Fibroblast of lung (primary cell): ENCODE results near the gene ARHGAP18. TPM values are rescaled to one million over a fixed set of nuclear protein-coding genes. Genes with fewer than 3 reads are reported as not detected.

Experiments
- DNase-seq, 2 donors: peaks; one replicate each; pipeline versions ENCODE4 v3.0.0 to v3.0.0-alpha.2; 2010; ENCODE audit warnings: low read depth in 2 of 2
- H2AFZ ChIP-seq: 2 replicates; pipeline ENCODE4 v1.5.1; 2012; ENCODE audit warnings: low read length, control low read depth, inconsistent platforms
- H3K27ac ChIP-seq: 2 replicates; pipeline ENCODE4 v1.5.1; 2011; ENCODE audit warnings: low read length, control low read depth; ENCODE audit not compliant: insufficient read depth
- H3K27me3 ChIP-seq: 2 replicates; pipeline ENCODE4 v1.5.1; 2011; ENCODE audit warnings: mild to moderate bottlenecking, low read length; ENCODE audit not compliant: control insufficient read depth, insufficient read depth
- H3K36me3 ChIP-seq: 2 replicates; pipeline ENCODE4 v1.5.1; 2011; ENCODE audit warnings: low read length; ENCODE audit not compliant: control insufficient read depth, insufficient read depth
- H3K4me1 ChIP-seq: 2 replicates; pipeline ENCODE4 v1.5.1; 2011; ENCODE audit warnings: low read length; ENCODE audit not compliant: control insufficient read depth, insufficient read depth; ENCODE audit errors: extremely low read depth
- H3K4me2 ChIP-seq: 2 replicates; pipeline ENCODE4 v1.5.1; 2011; ENCODE audit warnings: low read length, control low read depth; ENCODE audit not compliant: insufficient read depth; ENCODE audit errors: extremely low read depth
- H3K4me3 ChIP-seq, 4 experiments: fragments of 200-600 bp in 1 of 4; sonication (generic) in 1 of 4; replicated peaks in 1 of 4; 2 replicates each; pipeline ENCODE4 v1.5.1; 2011 to 2016; ENCODE audit warnings: low read length in 4 of 4, low read depth in 3 of 4, mild to moderate bottlenecking in 3 of 4, control low read depth in 2 of 4, inconsistent platforms in 1 of 4, mixed read lengths in 1 of 4; ENCODE audit not compliant: insufficient read depth in 1 of 4; ENCODE audit errors: control extremely low read depth in 1 of 4
- H3K79me2 ChIP-seq: 2 replicates; pipeline ENCODE4 v1.5.1; 2012; ENCODE audit warnings: mild to moderate bottlenecking, low read length, inconsistent platforms; ENCODE audit not compliant: control insufficient read depth, insufficient read depth
- H3K9ac ChIP-seq: 2 replicates; pipeline ENCODE4 v1.5.1; 2011; ENCODE audit warnings: mild to moderate bottlenecking, low read length, control low read depth; ENCODE audit not compliant: insufficient read depth
- H3K9me3 ChIP-seq: 2 replicates; pipeline ENCODE4 v1.5.1; 2012; ENCODE audit warnings: low read depth, low read length; ENCODE audit not compliant: control insufficient read depth, insufficient read depth
- H4K20me1 ChIP-seq: 2 replicates; pipeline ENCODE4 v1.5.1; 2011; ENCODE audit warnings: low read length; ENCODE audit not compliant: control insufficient read depth, insufficient read depth; ENCODE audit errors: extremely low read depth
- EZH2 ChIP-seq: IDR thresholded peaks from 2 replicates; pipeline ENCODE4 v1.5.1; 2012; ENCODE audit warnings: low read length, control low read depth, mild to moderate bottlenecking; ENCODE audit errors: missing control alignments
- polyA plus RNA-seq, 2 donors: library from polyadenylated mRNA; depleted of rRNA in 1 of 2; stranded (reverse) in 1 of 2; unstranded in 1 of 2; fragments of >200 nt; gene quantifications; 2 replicates each; pipeline ENCODE4 v1.2.1, GENCODE V29; 2011 to 2012; ENCODE audit warnings: missing spikeins in 1 of 2
- total RNA-seq: library from RNA; depleted of rRNA; stranded (reverse); fragments of >200 nt; gene quantifications from 2 replicates; pipeline ENCODE4 v1.2.1, GENCODE V29; 2014
- TF ChIP-seq, protein P1 (sequence below), 2 donors: IDR thresholded peaks in 1 of 2; conservative IDR thresholded peaks in 1 of 2; 1 replicate in 1 of 2; 2 replicates in 1 of 2; pipeline ENCODE4 v1.5.1; 2011 to 2012; ENCODE audit warnings: low read length in 2 of 2, control low read depth in 1 of 2, inconsistent platforms in 1 of 2, low read depth in 1 of 2, mild to moderate bottlenecking in 1 of 2

ARHGAP18 gene
- total and polyA plus RNA-seq, 2 donors (not counting 1 experiment from before 2014, with no cell fraction given) = 18.6 to 38.3 TPM

DNA sequence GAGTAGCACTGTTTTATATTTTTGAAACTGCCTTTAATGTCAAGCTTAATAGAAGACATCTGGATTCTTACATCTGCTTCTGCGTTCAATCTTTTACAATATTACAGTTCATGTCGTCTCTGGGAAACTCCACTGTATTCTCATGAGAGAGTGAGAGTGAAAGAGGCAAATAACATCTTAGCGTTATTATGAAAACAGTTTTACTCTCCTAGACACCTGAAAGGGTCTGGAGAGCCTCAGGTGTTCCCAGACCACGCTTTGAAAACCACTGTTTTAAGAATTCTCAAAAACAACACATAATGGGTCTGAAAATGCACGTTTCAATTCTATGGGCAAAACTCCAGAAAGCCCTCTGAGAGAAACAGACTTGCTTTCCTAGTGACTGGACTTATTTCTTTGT lies 63.3 kb downstream of the ARHGAP18 start:
- Histone ChIP-seq H3K27me3 (no peaks in the 10 kb centered on the region), H3K9ac (no peak overlapping the region), H3K9me3 (no peaks in the 10 kb centered on the region), H3K36me3 (no peaks in the 10 kb centered on the region), H3K4me1 (peaks cover 27% of the 10 kb centered on the region), H2AFZ (no peak overlapping the region), H3K4me3 (peak overlapping the region in 2 of 4 experiments; percentile 25 to 36), H4K20me1 (no peaks in the 10 kb centered on the region), H3K4me2 (peak overlapping the region; percentile 34), H3K79me2 (peaks cover 51% of the 10 kb centered on the region), H3K27ac (no peak overlapping the region)
- DNase-seq = peak in 1 of 2 donors; percentile 57
- TF ChIP-seq, protein P1, sequence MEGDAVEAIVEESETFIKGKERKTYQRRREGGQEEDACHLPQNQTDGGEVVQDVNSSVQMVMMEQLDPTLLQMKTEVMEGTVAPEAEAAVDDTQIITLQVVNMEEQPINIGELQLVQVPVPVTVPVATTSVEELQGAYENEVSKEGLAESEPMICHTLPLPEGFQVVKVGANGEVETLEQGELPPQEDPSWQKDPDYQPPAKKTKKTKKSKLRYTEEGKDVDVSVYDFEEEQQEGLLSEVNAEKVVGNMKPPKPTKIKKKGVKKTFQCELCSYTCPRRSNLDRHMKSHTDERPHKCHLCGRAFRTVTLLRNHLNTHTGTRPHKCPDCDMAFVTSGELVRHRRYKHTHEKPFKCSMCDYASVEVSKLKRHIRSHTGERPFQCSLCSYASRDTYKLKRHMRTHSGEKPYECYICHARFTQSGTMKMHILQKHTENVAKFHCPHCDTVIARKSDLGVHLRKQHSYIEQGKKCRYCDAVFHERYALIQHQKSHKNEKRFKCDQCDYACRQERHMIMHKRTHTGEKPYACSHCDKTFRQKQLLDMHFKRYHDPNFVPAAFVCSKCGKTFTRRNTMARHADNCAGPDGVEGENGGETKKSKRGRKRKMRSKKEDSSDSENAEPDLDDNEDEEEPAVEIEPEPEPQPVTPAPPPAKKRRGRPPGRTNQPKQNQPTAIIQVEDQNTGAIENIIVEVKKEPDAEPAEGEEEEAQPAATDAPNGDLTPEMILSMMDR (conservative IDR thresholded peaks at IDR 0.05 in 1 of 2, IDR thresholded peaks at IDR 0.05 in 1 of 2; ENCODE audit: low read depth in 1 of 2, low read length in 2 of 2) = no peak
- no peak for TF ChIP-seq EZH2

DNA sequence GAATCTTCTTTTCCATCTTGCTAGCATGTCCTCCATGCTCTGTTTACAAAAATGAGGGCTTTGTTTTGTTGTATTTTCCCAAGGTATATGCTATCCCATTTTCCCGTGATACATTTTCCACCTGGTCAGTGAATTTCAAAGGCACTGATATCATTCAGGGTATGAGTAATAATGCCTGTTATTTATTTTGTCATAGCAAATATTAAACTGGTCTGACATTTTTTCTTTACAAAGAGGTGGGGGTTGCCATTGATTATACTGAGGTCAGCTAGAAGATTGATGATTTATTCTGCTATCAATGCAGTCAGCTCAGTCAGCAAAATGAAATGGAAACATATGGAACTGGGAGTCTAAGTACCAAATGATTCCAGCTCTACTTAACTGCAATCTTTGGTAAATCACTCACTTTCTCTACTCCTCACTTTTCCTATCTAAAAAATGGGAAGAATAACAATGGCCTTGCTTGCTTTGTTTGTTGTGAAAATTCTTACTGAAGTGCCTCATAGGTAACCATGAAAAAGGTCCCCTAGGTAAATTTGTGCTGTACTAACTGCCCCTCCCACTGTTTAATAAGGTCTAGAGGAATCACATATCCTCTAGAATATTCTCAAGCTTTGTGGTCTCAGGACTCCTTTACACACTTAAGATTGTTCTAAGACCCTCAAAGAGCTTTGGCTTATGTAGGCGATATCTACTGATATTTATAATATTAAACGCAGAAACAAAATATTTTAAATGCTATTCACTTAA lies 64.0 kb downstream of the ARHGAP18 start:
- Histone ChIP-seq H4K20me1 (no peaks in the 10 kb centered on the region), H3K4me3 (no peak overlapping the region), H3K9me3 (no peaks in the 10 kb centered on the region), H3K4me1 (peaks cover 29% of the 10 kb centered on the region), H2AFZ (no peak overlapping the region), H3K27ac (peak overlapping the region; percentile 18), H3K27me3 (no peaks in the 10 kb centered on the region), H3K9ac (no peak overlapping the region), H3K36me3 (no peaks in the 10 kb centered on the region), H3K79me2 (peaks cover 46% of the 10 kb centered on the region), H3K4me2 (peak overlapping the region; percentile 18)
- TF ChIP-seq, protein P1 (conservative IDR thresholded peaks at IDR 0.05 in 1 of 2, IDR thresholded peaks at IDR 0.05 in 1 of 2; ENCODE audit: low read depth in 1 of 2, low read length in 2 of 2) = no peak
- no peak for DNase-seq

DNA sequence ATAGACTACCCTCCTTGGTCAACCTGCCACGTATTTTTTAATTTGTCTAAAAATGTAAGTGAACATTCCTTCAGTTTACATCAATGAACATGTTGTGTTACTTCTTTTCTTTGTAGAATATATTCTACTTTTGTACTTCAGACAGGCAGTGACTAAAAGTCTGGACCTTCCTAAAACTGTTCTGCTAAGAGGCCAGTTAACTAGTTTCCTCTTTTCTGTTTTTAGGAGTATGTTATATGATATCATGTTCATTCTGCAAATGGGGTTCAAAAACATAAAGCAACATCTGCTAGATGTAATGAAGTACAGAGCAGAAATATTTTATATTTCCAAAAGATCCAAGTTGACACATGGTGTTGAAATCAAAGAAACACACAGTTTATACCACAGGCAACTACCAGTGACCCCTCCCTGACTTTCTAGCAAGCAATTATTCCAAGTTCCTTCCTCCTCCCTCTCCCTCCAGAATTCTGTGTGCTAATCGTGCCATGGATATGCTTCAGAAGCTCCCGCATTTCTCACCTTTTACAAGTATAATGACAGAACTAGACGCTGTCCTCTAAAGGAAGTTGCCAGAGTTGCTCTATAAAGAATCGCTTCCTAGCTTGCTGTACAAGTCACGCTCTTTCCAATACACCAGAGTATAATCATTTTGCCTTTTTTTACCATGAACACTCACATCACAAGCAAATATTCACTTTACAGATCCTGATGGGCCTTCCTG lies 64.7 kb downstream of the ARHGAP18 start:
- Histone ChIP-seq H3K4me3 (no peak overlapping the region), H3K27ac (peak overlapping the region; percentile 18), H3K79me2 (peaks cover 40% of the 10 kb centered on the region), H3K27me3 (no peaks in the 10 kb centered on the region), H3K9me3 (no peaks in the 10 kb centered on the region), H3K36me3 (no peaks in the 10 kb centered on the region), H3K9ac (no peak overlapping the region), H3K4me1 (peaks cover 31% of the 10 kb centered on the region), H3K4me2 (peak overlapping the region; percentile 78), H2AFZ (no peak overlapping the region), H4K20me1 (no peaks in the 10 kb centered on the region)
- peak; percentile 26 to 66 for DNase-seq
- TF ChIP-seq EZH2 = no peak
- TF ChIP-seq, protein P1 (conservative IDR thresholded peaks at IDR 0.05 in 1 of 2, IDR thresholded peaks at IDR 0.05 in 1 of 2; ENCODE audit: low read depth in 1 of 2, low read length in 2 of 2) = no peak
